Neural crest cell (in vitro differentiated cells): ENCODE measurements around the gene DNPEP. TPM values are rescaled to one million over a fixed set of nuclear protein-coding genes. Genes with fewer than 3 reads are reported as not detected.

Experiments
- DNase-seq: peaks from one replicate; pipeline ENCODE4 v3.0.0; 2021; ENCODE audit warnings: low read depth, mixed read lengths, low spot score
- H3K27ac Mint-ChIP-seq: one replicate; pipeline ENCODE4 v1.8.0; 2021; ENCODE audit warnings: mild to moderate bottlenecking, mixed read lengths; ENCODE audit not compliant: unreplicated experiment
- H3K27me3 Mint-ChIP-seq: 2 replicates; pipeline ENCODE4 v1.8.0; 2021; ENCODE audit warnings: low read depth, mild to moderate bottlenecking, mixed read lengths
- H3K36me3 Mint-ChIP-seq: 2 replicates; pipeline ENCODE4 v1.8.0; 2021; ENCODE audit warnings: low read depth, mild to moderate bottlenecking, mixed read lengths
- H3K4me1 Mint-ChIP-seq: 2 replicates; pipeline ENCODE4 v1.8.0; 2021; ENCODE audit warnings: mixed read lengths
- H3K4me3 Mint-ChIP-seq: one replicate; pipeline ENCODE4 v1.8.0; 2021; ENCODE audit warnings: mild to moderate bottlenecking, mixed read lengths
- H3K9me3 Mint-ChIP-seq: 2 replicates; pipeline ENCODE4 v1.8.0; 2021; ENCODE audit warnings: mixed read lengths
- CTCF ChIP-seq: fragments of 200-600 bp; sonication (generic); conservative IDR thresholded peaks from 2 replicates; pipeline ENCODE4 v1.5.0; 2021; ENCODE audit warnings: antibody characterized with exemption, mild to moderate bottlenecking
- total RNA-seq: library from RNA; stranded (reverse); gene quantifications from 2 replicates; pipeline ENCODE4 v1.2.1, GENCODE V29; 2021

Gene DNPEP
- total RNA-seq, 1 donor from 2014 or later = 36.9 TPM

GRCh38 chr2:219334076-219334475 lies 53.6 kb downstream of the DNPEP start:
- H3K27ac Mint-ChIP-seq = no peak overlapping the region
- H3K4me3 Mint-ChIP-seq = no peak overlapping the region
- H3K9me3 Mint-ChIP-seq = no peaks in the 10 kb centered on the region
- peaks cover 97% of the 10 kb centered on the region for H3K27me3 Mint-ChIP-seq
- H3K36me3 Mint-ChIP-seq = no peaks in the 10 kb centered on the region
- no peak for TF ChIP-seq CTCF
- DNase-seq = no peak
- H3K4me1 Mint-ChIP-seq = peaks cover 3% of the 10 kb centered on the region

GRCh38 chr2:219332542-219332941 lies 55.2 kb downstream of the DNPEP start, which contains the start of gene RESP18:
RESP18 (minus strand) TSS chr2:219332744.
- Mint-ChIP-seq H3K9me3 (no peaks in the 10 kb centered on the region), H3K4me3 (no peak within 1 kb of the TSS), H3K27me3 (peaks cover 97% of the 10 kb centered on the region), H3K27ac (no peak within 1 kb of the TSS), H3K4me1 (peaks cover 3% of the 10 kb centered on the region), H3K36me3 (no peaks in the 10 kb centered on the region)
- no peak for DNase-seq
- no peak for TF ChIP-seq CTCF

- Mint-ChIP-seq H3K27ac (no peak overlapping the region), H3K4me1 (peaks cover 3% of the 10 kb centered on the region), H3K9me3 (no peaks in the 10 kb centered on the region), H3K36me3 (no peaks in the 10 kb centered on the region), H3K27me3 (peaks cover 100% of the 10 kb centered on the region), H3K4me3 (no peak overlapping the region)
- TF ChIP-seq CTCF = no peak
- DNase-seq = peak; percentile 72
Measured at GRCh38 chr2:219331560-219332213, 56.0 kb downstream of the DNPEP start.

GRCh38 chr2:219327719-219328118 lies 60.0 kb downstream of the DNPEP start:
- H3K4me3 Mint-ChIP-seq = no peak overlapping the region
- no peak for DNase-seq

GRCh38 chr2:219325657-219326315 lies 61.9 kb downstream of the DNPEP start:
- no peaks in the 10 kb centered on the region for H3K4me1 Mint-ChIP-seq
- no peaks in the 10 kb centered on the region for H3K36me3 Mint-ChIP-seq
- peaks cover 96% of the 10 kb centered on the region for H3K27me3 Mint-ChIP-seq
- H3K4me3 Mint-ChIP-seq = no peak overlapping the region
- no peak for TF ChIP-seq CTCF
- H3K27ac Mint-ChIP-seq = no peak overlapping the region
- DNase-seq = no peak
- no peaks in the 10 kb centered on the region for H3K9me3 Mint-ChIP-seq

More at GRCh38 chr2:219327719-219328118, 60.0 kb downstream of the DNPEP start:
- H3K27ac Mint-ChIP-seq = no peak overlapping the region
- no peaks in the 10 kb centered on the region for H3K36me3 Mint-ChIP-seq
- no peaks in the 10 kb centered on the region for H3K9me3 Mint-ChIP-seq
- TF ChIP-seq CTCF = no peak
- peaks cover 98% of the 10 kb centered on the region for H3K27me3 Mint-ChIP-seq
- H3K4me1 Mint-ChIP-seq = no peaks in the 10 kb centered on the region
